ENCODE results near the gene THADA.

Gene THADA

GRCh38 chr2:43216629-43217028, 379.2 kb downstream of the THADA start:
- in situ Hi-C loops (cut with HindIII; ENCODE audit: low sequenced_read_pairs): no loop called here
- no peak overlapping the region for H3K4me3 ChIP-seq (ENCODE audit: low read depth, low read length)
- DNase-seq (ENCODE audit: low read depth, low spot score): no peak
- TF ChIP-seq CTCF (IDR thresholded peaks at IDR 0.05; ENCODE audit: low read depth, low read length): no peak

- in situ Hi-C loops (cut with HindIII; ENCODE audit: low sequenced_read_pairs): no loop called here
These were observed 380.1 kb downstream of the THADA start for GRCh38 chr2:43215673-43216255.

GRCh38 chr2:43214253-43214652, 381.6 kb downstream of the THADA start:
- no peak for DNase-seq (ENCODE audit: low read depth, low spot score)
- no peak overlapping the region for H3K4me3 ChIP-seq (ENCODE audit: low read depth, low read length)
- TF ChIP-seq CTCF (IDR thresholded peaks at IDR 0.05; ENCODE audit: low read depth, low read length): no peak
- in situ Hi-C loops (cut with HindIII; ENCODE audit: low sequenced_read_pairs): no loop called here

More at GRCh38 chr2:43215673-43216255, 380.1 kb downstream of the THADA start:
- no peak for DNase-seq (ENCODE audit: low read depth, low spot score)
- no peak overlapping the region for H3K4me3 ChIP-seq (ENCODE audit: low read depth, low read length)
- no peak for TF ChIP-seq CTCF (IDR thresholded peaks at IDR 0.05; ENCODE audit: low read depth, low read length)

DNA sequence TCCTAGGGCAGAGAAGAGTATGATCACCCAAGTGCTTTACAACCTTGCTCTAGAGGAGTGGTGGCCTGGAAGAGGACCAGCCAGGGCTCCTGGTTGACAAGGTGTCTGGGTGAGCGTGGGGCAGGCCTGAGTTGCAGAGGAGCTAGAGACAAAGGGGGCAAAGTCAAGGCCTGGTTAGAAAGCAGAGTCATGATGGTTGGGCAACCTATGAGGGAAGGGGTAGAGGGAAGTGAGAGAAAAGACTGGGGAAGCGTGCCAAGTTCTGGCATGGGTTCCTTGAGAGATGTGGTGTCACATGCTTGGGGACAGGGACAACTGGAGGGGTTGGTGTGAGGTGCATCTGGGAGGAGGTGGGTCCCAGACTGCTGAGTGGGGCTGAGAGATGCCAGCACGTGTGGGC, 382.9 kb downstream of the THADA start:
- DNase-seq (ENCODE audit: low read depth, low spot score): no peak
- TF ChIP-seq CTCF (IDR thresholded peaks at IDR 0.05; ENCODE audit: low read depth, low read length): no peak
- no peak overlapping the region for H3K4me3 ChIP-seq (ENCODE audit: low read depth, low read length)
- in situ Hi-C loops (cut with HindIII; ENCODE audit: low sequenced_read_pairs): no loop called here

GRCh38 chr2:43212216-43212835, 383.5 kb downstream of the THADA start:
- in situ Hi-C loops (cut with HindIII; ENCODE audit: low sequenced_read_pairs): no loop called here
- no peak for DNase-seq (ENCODE audit: low read depth, low spot score)
- TF ChIP-seq CTCF (IDR thresholded peaks at IDR 0.05; ENCODE audit: low read depth, low read length): no peak
- H3K4me3 ChIP-seq (ENCODE audit: low read depth, low read length): no peak overlapping the region

DNA sequence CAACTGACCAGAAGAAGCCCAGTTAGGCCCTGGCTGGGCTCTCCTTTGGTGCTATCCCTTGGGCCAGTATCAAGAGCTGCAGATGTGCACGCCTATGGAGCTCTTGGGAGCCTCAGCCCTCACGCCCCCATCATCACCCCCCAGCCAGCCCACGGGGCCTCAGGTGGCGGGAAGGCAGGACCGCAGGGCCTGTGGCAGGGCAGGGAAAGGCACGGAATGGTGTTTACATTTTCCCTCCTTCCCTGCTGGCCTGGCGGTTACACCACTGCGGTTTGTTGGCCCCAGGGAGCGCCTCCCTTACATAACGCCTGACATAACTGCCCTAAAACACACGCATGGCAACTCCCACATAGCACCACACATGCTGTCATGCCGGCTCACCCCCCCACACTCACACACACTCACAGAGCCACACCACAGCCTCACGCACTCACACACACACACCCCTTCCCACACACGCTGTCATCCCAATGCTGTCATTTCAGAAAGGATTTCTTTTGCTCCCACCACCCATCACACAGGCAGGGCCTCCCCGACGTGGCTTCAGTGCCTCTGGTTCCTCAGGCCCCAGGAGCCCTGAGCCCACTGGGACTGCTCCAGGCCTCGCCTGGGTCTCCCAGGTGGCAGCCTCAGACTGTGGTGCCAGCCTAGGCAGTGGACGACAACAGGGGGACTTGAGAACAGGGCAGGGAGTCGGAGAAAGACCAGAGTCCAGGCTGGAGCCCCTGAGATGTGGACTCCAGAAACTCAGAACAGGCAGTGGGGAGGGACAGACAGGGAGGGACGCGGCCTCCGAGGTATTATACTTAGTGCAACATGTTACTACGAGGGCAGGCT, 385.2 kb downstream of the THADA start:
- no peak overlapping the region for H3K4me3 ChIP-seq (ENCODE audit: low read depth, low read length)
- in situ Hi-C loops (cut with HindIII; ENCODE audit: low sequenced_read_pairs): no loop called here
- TF ChIP-seq CTCF (IDR thresholded peaks at IDR 0.05; ENCODE audit: low read depth, low read length): no peak
- peak; percentile 66 for DNase-seq (ENCODE audit: low read depth, low spot score)
